Hepatocyte (in vitro differentiated cells): ENCODE measurements around the gene RFX7. TPM values are rescaled to one million over a fixed set of nuclear protein-coding genes. Genes with fewer than 3 reads are reported as not detected.

Experiments
- DNase-seq: peaks from one replicate; pipeline ENCODE4 v3.0.0-alpha.2; 2016; ENCODE audit warnings: low spot score
- H2AFZ ChIP-seq: fragments of 200-600 bp; sonication (generic); 2 replicates; pipeline ENCODE4 v1.6.0; 2016; ENCODE audit warnings: antibody characterized with exemption, mild to moderate bottlenecking
- H3K27ac ChIP-seq: fragments of 200-600 bp; sonication (generic); 2 replicates; pipeline ENCODE4 v1.5.1; 2016; ENCODE audit warnings: mild to moderate bottlenecking
- H3K27me3 ChIP-seq: fragments of 200-600 bp; sonication (generic); 2 replicates; pipeline ENCODE4 v1.6.1; 2016
- H3K36me3 ChIP-seq: fragments of 200-600 bp; sonication (generic); replicated peaks from 2 replicates; pipeline ENCODE4 v1.5.1; 2016; ENCODE audit warnings: low read depth; ENCODE audit not compliant: insufficient read depth
- H3K4me1 ChIP-seq: fragments of 200-600 bp; sonication (generic); 2 replicates; pipeline ENCODE4 v1.5.1; 2016; ENCODE audit warnings: mild to moderate bottlenecking, moderate library complexity; ENCODE audit not compliant: insufficient read depth
- H3K4me2 ChIP-seq: fragments of 200-600 bp; sonication (generic); 2 replicates; pipeline ENCODE4 v1.6.0; 2016
- H3K4me3 ChIP-seq: fragments of 200-600 bp; sonication (generic); 2 replicates; pipeline ENCODE4 v1.5.1; 2016; ENCODE audit warnings: mild to moderate bottlenecking
- H3K79me2 ChIP-seq: fragments of 200-600 bp; sonication (generic); 2 replicates; pipeline ENCODE4 v1.6.0; 2017; ENCODE audit warnings: mild to moderate bottlenecking
- H3K9me2 ChIP-seq: fragments of 200-600 bp; sonication (generic); replicated peaks from 2 replicates; pipeline ENCODE4 v1.6.0; 2017; ENCODE audit warnings: mild to moderate bottlenecking; ENCODE audit not compliant: insufficient read depth
- H3K9me3 ChIP-seq: fragments of 200-600 bp; sonication (generic); 2 replicates; pipeline ENCODE4 v1.5.1; 2016; ENCODE audit warnings: low read depth, mild to moderate bottlenecking
- H4K20me1 ChIP-seq: fragments of 200-600 bp; sonication (generic); 2 replicates; pipeline ENCODE4 v1.6.0; 2016; ENCODE audit warnings: mild to moderate bottlenecking; ENCODE audit not compliant: insufficient read depth, poor library complexity, severe bottlenecking
- CTCF ChIP-seq: fragments of 200-600 bp; sonication (generic); IDR thresholded peaks from 2 replicates; pipeline ENCODE4 v1.5.1; 2016; ENCODE audit warnings: antibody characterized with exemption, mild to moderate bottlenecking; ENCODE audit not compliant: poor library complexity
- EZH2 ChIP-seq: fragments of 200-600 bp; sonication (generic); IDR thresholded peaks from 2 replicates; pipeline ENCODE4 v1.6.1; 2016; ENCODE audit warnings: antibody characterized with exemption, mild to moderate bottlenecking, borderline replicate concordance
- EZH2phosphoT487 ChIP-seq: fragments of 200-600 bp; sonication (generic); IDR thresholded peaks from one replicate; pipeline ENCODE4 v1.6.1; 2018; ENCODE audit warnings: antibody characterized with exemption, mild to moderate bottlenecking, low read depth, moderate library complexity; ENCODE audit not compliant: unreplicated experiment, severe bottlenecking
- WGBS: methylation state at CpG from one replicate; pipeline ENCODE4 v1.1.6; 2016; ENCODE audit warnings: low lambda C conversion rate; ENCODE audit errors: missing lambda C conversion rate; 5-methylcytosine and 5-hydroxymethylcytosine counted together
- polyA plus RNA-seq: library from polyadenylated mRNA; unstranded; fragments of >200 nt; fragmentation: Nextera tagmentation; extraction: Ambion mirVana; gene quantifications from 2 replicates; pipeline ENCODE4 v1.2.1, GENCODE V29; 2016
- total RNA-seq: library from RNA; depleted of rRNA; stranded (reverse); fragments of >200 nt; gene quantifications from 2 replicates; pipeline ENCODE4 v1.2.3, GENCODE V29; 2014

Gene RFX7
- total and polyA plus RNA-seq, 2 experiments from 2014 or later: 4.3 to 8.3 TPM

DNA sequence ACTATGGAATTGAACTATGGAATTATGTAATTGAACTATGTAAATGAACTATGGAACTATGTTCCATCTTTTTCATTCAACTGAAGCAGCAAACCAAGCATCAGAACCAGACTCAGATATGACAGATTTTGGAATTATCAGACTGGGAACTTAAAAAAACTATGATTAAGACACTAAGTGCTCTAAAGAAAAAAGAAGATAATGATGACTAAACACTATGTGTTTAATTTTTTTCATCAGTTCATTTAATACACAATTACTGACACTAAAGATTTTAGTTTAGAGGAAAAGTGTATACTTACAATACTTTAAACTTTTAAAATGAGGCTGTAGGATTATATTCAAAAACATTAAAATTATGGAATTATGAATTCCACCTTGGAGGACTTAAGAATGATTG, 15.3 kb downstream of the RFX7 start:
- Histone ChIP-seq H3K9me3 (peaks cover 32% of the 10 kb centered on the region), H2AFZ (no peak overlapping the region), H3K79me2 (peaks cover 78% of the 10 kb centered on the region), H3K27me3 (no peaks in the 10 kb centered on the region), H3K4me3 (no peak overlapping the region), H3K9me2 (no peaks in the 10 kb centered on the region), H3K27ac (no peak overlapping the region), H3K4me2 (no peak overlapping the region), H3K4me1 (no peaks in the 10 kb centered on the region), H3K36me3 (peaks cover 4% of the 10 kb centered on the region), H4K20me1 (no peaks in the 10 kb centered on the region)
- DNase-seq: no peak
- TF ChIP-seq EZH2: no peak
- TF ChIP-seq CTCF: no peak
- TF ChIP-seq EZH2phosphoT487: no peak

GRCh38 chr15:56227780-56228179, 15.9 kb downstream of the RFX7 start:
- no peaks in the 10 kb centered on the region for H3K27me3 ChIP-seq
- no peak overlapping the region for H3K27ac ChIP-seq
- no peaks in the 10 kb centered on the region for H4K20me1 ChIP-seq
- no peak overlapping the region for H3K4me3 ChIP-seq
- no peak for TF ChIP-seq EZH2phosphoT487
- no peak for TF ChIP-seq EZH2
- no peak for DNase-seq
- peaks cover 32% of the 10 kb centered on the region for H3K9me3 ChIP-seq
- H3K4me1 ChIP-seq: no peaks in the 10 kb centered on the region
- peaks cover 72% of the 10 kb centered on the region for H3K79me2 ChIP-seq
- peaks cover 4% of the 10 kb centered on the region for H3K36me3 ChIP-seq
- H3K4me2 ChIP-seq: no peak overlapping the region
- no peaks in the 10 kb centered on the region for H3K9me2 ChIP-seq
- no peak overlapping the region for H2AFZ ChIP-seq
- WGBS: 95% methylated on average over 2 of the region's 2 CpGs

GRCh38 chr15:56227306-56227705, 16.4 kb downstream of the RFX7 start:
- no peaks in the 10 kb centered on the region for H3K9me2 ChIP-seq
- no peak for DNase-seq
- H3K4me1 ChIP-seq: no peaks in the 10 kb centered on the region
- H3K36me3 ChIP-seq: peaks cover 4% of the 10 kb centered on the region
- H3K9me3 ChIP-seq: peaks cover 31% of the 10 kb centered on the region
- H3K27ac ChIP-seq: no peak overlapping the region
- no peaks in the 10 kb centered on the region for H4K20me1 ChIP-seq
- WGBS: 98% methylated on average over 3 of the region's 3 CpGs
- no peaks in the 10 kb centered on the region for H3K27me3 ChIP-seq
- no peak for TF ChIP-seq CTCF
- no peak for TF ChIP-seq EZH2
- no peak for TF ChIP-seq EZH2phosphoT487
- H3K4me2 ChIP-seq: no peak overlapping the region
- H3K4me3 ChIP-seq: no peak overlapping the region
- no peak overlapping the region for H2AFZ ChIP-seq
- peaks cover 68% of the 10 kb centered on the region for H3K79me2 ChIP-seq

- peaks cover 4% of the 10 kb centered on the region for H3K36me3 ChIP-seq
- H3K27me3 ChIP-seq: no peaks in the 10 kb centered on the region
- no peak overlapping the region for H3K4me2 ChIP-seq
- no peak overlapping the region for H3K4me3 ChIP-seq
- peaks cover 27% of the 10 kb centered on the region for H3K9me3 ChIP-seq
- TF ChIP-seq EZH2 (no peak), CTCF (no peak), EZH2phosphoT487 (no peak)
- H4K20me1 ChIP-seq: no peaks in the 10 kb centered on the region
- no peaks in the 10 kb centered on the region for H3K9me2 ChIP-seq
- no peak for DNase-seq
- H2AFZ ChIP-seq: no peak overlapping the region
- H3K79me2 ChIP-seq: peaks cover 63% of the 10 kb centered on the region
- 94% methylated on average over 1 of the region's 1 CpG for WGBS
- no peak overlapping the region for H3K27ac ChIP-seq
- H3K4me1 ChIP-seq: no peaks in the 10 kb centered on the region
Observed at GRCh38 chr15:56225520-56225919, 18.2 kb downstream of the RFX7 start.
